Gastroesophageal sphincter (tissue), 4 donors: ENCODE results near the gene CLCNKB. TPM values are rescaled to one million over a fixed set of nuclear protein-coding genes. Genes with fewer than 3 reads are reported as not detected.
A peak's percentile ranks its signal among the peaks of the same experiment; 100 is the strongest.
"Not testable (repeated sequence)": the region's sequence is repeated elsewhere in the genome, so short reads cannot be mapped to it uniquely, and the experiment has no call there.

Experiments
- ATAC-seq: fragments of 150-250 bp; one replicate; pipeline ENCODE4 v1.9.1; 2016; ENCODE audit warnings: mild to moderate bottlenecking, moderate library complexity
- H3K27ac ChIP-seq, 4 donors: fragments of 200-600 bp; sonication (generic) in 3 of 4; 1 replicate in 3 of 4; 2 replicates in 1 of 4; pipeline ENCODE4 v1.5.1; 2016 to 2019
- H3K27me3 ChIP-seq: fragments of 200-600 bp; sonication (generic); one replicate; pipeline ENCODE4 v1.5.1; 2019
- H3K36me3 ChIP-seq, 2 donors: fragments of 200-600 bp; sonication (generic); one replicate each; pipeline ENCODE4 v1.5.1; 2019; ENCODE audit warnings: control low read depth in 1 of 2
- H3K4me1 ChIP-seq, 3 donors: fragments of 200-600 bp; sonication (generic); 1 replicate in 2 of 3; 2 replicates in 1 of 3; pipeline ENCODE4 v1.5.1; 2016 to 2019; ENCODE audit warnings: control low read depth in 2 of 3
- H3K4me3 ChIP-seq, 2 donors: fragments of 200-600 bp; sonication (generic); one replicate each; pipeline ENCODE4 v1.5.1; 2019; ENCODE audit warnings: mild to moderate bottlenecking in 1 of 2, moderate library complexity in 1 of 2
- H3K9me3 ChIP-seq, 3 donors: fragments of 200-600 bp; sonication (generic); one replicate each; pipeline ENCODE4 v1.5.1; 2017 to 2019; ENCODE audit warnings: control low read depth in 2 of 3
- CTCF ChIP-seq, 4 experiments: fragments of 200-600 bp in 2 of 4; fragments of 450-650 bp in 2 of 4; sonication (generic) in 1 of 4; IDR thresholded peaks; one replicate each; pipeline ENCODE4 v1.5.1; 2017 to 2019; ENCODE audit warnings: antibody characterized with exemption in 4 of 4, mild to moderate bottlenecking in 2 of 4, moderate library complexity in 2 of 4
- EP300 ChIP-seq: sonication (generic); formaldehyde crosslinking; IDR thresholded peaks from one replicate; pipeline ENCODE4 v1.6.1; 2017; ENCODE audit warnings: antibody characterized with exemption, mild to moderate bottlenecking
- POLR2A ChIP-seq, 2 donors: fragments of 450-650 bp; IDR thresholded peaks; one replicate each; pipeline ENCODE4 v1.6.1; 2017; ENCODE audit warnings: antibody characterized with exemption in 2 of 2, mild to moderate bottlenecking in 2 of 2, moderate library complexity in 1 of 2
- POLR2AphosphoS5 ChIP-seq: sonication (generic); formaldehyde crosslinking; IDR thresholded peaks from one replicate; pipeline ENCODE4 v1.6.1; 2017; ENCODE audit warnings: antibody characterized with exemption
- WGBS, 2 donors: methylation state at CpG; one replicate each; pipeline ENCODE4 v1.1.5; 2018; ENCODE audit warnings: low coverage in 1 of 2; 5-methylcytosine and 5-hydroxymethylcytosine counted together
- total RNA-seq, 4 donors: library from RNA; depleted of rRNA; stranded (reverse); fragments of >200 nt; gene quantifications; one replicate each; pipeline ENCODE4 v1.1.0, GENCODE V29; 2016

The CLCNKB gene
- total RNA-seq, 4 donors from 2014 or later: 0.20 to 1.9 (median 0.82) TPM

- Histone ChIP-seq H3K9me3 (no peaks in the 10 kb centered on the region), H3K27me3 (no peaks in the 10 kb centered on the region), H3K27ac (peak overlapping the region; percentile 86 to 95 (median 92)), H3K36me3 (no peaks in the 10 kb centered on the region), H3K4me3 (no peak overlapping the region), H3K4me1 (peaks cover 18 to 69% (median 30%) of the 10 kb centered on the region in 3 donors)
- 48% methylated on average over 3 of the region's 6 CpGs; no CpG with 5 or more reads in 1 of the 2 donors for WGBS, 2 donors
- TF ChIP-seq CTCF (IDR thresholded peaks at IDR 0.05) (no peak), POLR2AphosphoS5 (no peak), POLR2A (IDR thresholded peaks at IDR 0.05) (no peak), EP300 (no peak)
- ATAC-seq: no peak
Observed at GRCh38 chr1:16020325-16020724, 23.3 kb upstream of the CLCNKB start.

GRCh38 chr1:16020878-16021277 lies 22.7 kb upstream of the CLCNKB start:
- H3K4me1 ChIP-seq: peaks cover 18 to 64% (median 26%) of the 10 kb centered on the region in 3 donors
- WGBS, 2 donors: 20% methylated on average over 1 of the region's 9 CpGs; no CpG with 5 or more reads in 1 of the 2 donors
- H3K27ac ChIP-seq: peak overlapping the region in 3 of 4 donors; percentile 91 to 95 (median 92)

GRCh38 chr1:16021681-16022080 lies 21.9 kb upstream of the CLCNKB start, which contains the start of gene CLCNKA:
Gene CLCNKA, plus strand, starts transcription at chr1:16022036. Its CDS starts 584 bp downstream, at chr1:16022620.
- no peaks in the 10 kb centered on the region for H3K27me3 ChIP-seq
- ATAC-seq: no peak
- no peaks in the 10 kb centered on the region for H3K9me3 ChIP-seq
- peak within 1 kb of the TSS in 3 of 4 donors; percentile 91 to 95 (median 92) for H3K27ac ChIP-seq
- H3K4me3 ChIP-seq: no peak within 1 kb of the TSS
- peaks cover 18 to 62% (median 28%) of the 10 kb centered on the region in 3 donors for H3K4me1 ChIP-seq
- TF ChIP-seq POLR2AphosphoS5 (no peak), CTCF (IDR thresholded peaks at IDR 0.05) (no peak), POLR2A (IDR thresholded peaks at IDR 0.05) (no peak), EP300 (no peak)
- H3K36me3 ChIP-seq: no peaks in the 10 kb centered on the region
- WGBS, 2 donors: 67% methylated on average over 2 of the region's 6 CpGs; no CpG with 5 or more reads in 1 of the 2 donors

More at GRCh38 chr1:16020878-16021277, 22.7 kb upstream of the CLCNKB start:
- ATAC-seq, H3K36me3 ChIP-seq, H3K27me3 ChIP-seq, H3K4me3 ChIP-seq, H3K9me3 ChIP-seq: not testable (repeated sequence)

GRCh38 chr1:16022393-16022792 lies 21.2 kb upstream of the CLCNKB start:
- no peak for ATAC-seq
- Histone ChIP-seq H3K27me3 (no peaks in the 10 kb centered on the region), H3K36me3 (no peaks in the 10 kb centered on the region), H3K9me3 (no peaks in the 10 kb centered on the region), H3K4me1 (peaks cover 18 to 62% (median 35%) of the 10 kb centered on the region in 3 donors), H3K4me3 (no peak overlapping the region), H3K27ac (peak overlapping the region in 3 of 4 donors; percentile 91 to 95 (median 92))
- 67 to 100% methylated on average over 1 to 5 of the region's 11 CpGs for WGBS, 2 donors
- TF ChIP-seq CTCF (IDR thresholded peaks at IDR 0.05) (no peak), EP300 (no peak), POLR2A (IDR thresholded peaks at IDR 0.05) (no peak), POLR2AphosphoS5 (no peak)

- Histone ChIP-seq H3K4me1 (peaks cover 18 to 56% (median 32%) of the 10 kb centered on the region in 3 donors), H3K4me3 (no peak overlapping the region), H3K27ac (peak overlapping the region in 1 of 4 donors; percentile 92), H3K36me3 (no peaks in the 10 kb centered on the region), H3K9me3 (no peaks in the 10 kb centered on the region), H3K27me3 (no peaks in the 10 kb centered on the region)
- no peak for TF ChIP-seq CTCF (IDR thresholded peaks at IDR 0.05)
- no peak for TF ChIP-seq EP300
- no peak for TF ChIP-seq POLR2A (IDR thresholded peaks at IDR 0.05)
- no peak for TF ChIP-seq POLR2AphosphoS5
- WGBS, 2 donors: no CpG with 5 or more reads among the region's 7 CpGs
- ATAC-seq: no peak
Observed at GRCh38 chr1:16023050-16023653, 20.4 kb upstream of the CLCNKB start.

GRCh38 chr1:16026302-16026701 lies 17.3 kb upstream of the CLCNKB start:
- not testable (repeated sequence) for H3K9me3 ChIP-seq, ATAC-seq, H3K27me3 ChIP-seq, H3K27ac ChIP-seq, H3K36me3 ChIP-seq
- 59% methylated on average over 3 of the region's 10 CpGs; no CpG with 5 or more reads in 1 of the 2 donors for WGBS, 2 donors
- Histone ChIP-seq H3K4me1 (peaks cover 0 to 24% (median 9%) of the 10 kb centered on the region in 3 donors), H3K4me3 (peak overlapping the region in 1 of 2 donors; percentile 40)
